Transverse colon (tissue), 4 donors: ENCODE data around the gene MMP1.

Source experiments
- EP300 ChIP-seq: sonication (generic); formaldehyde crosslinking; IDR thresholded peaks from one replicate; pipeline ENCODE4 v1.6.1; 2017; ENCODE audit warnings: antibody characterized with exemption, low read depth
- POLR2A ChIP-seq: fragments of 450-650 bp; IDR thresholded peaks from one replicate; pipeline ENCODE4 v1.6.1; 2016; ENCODE audit warnings: antibody characterized with exemption, mild to moderate bottlenecking, moderate library complexity
- POLR2AphosphoS5 ChIP-seq, 3 donors: sonication (generic); formaldehyde crosslinking; IDR thresholded peaks; one replicate each; pipeline ENCODE4 v1.6.1; 2016; ENCODE audit warnings: antibody characterized with exemption in 3 of 3
- TF ChIP-seq, protein P1 (sequence below), 5 experiments: fragments of 200-600 bp in 3 of 5; fragments of 450-650 bp in 2 of 5; sonication (generic) in 3 of 5; IDR thresholded peaks; 1 replicate in 2 of 5; 2 replicates in 3 of 5; pipeline ENCODE4 v1.5.1; 2016 to 2017; ENCODE audit warnings: antibody characterized with exemption in 5 of 5, inconsistent platforms in 3 of 5, mild to moderate bottlenecking in 2 of 5, moderate library complexity in 1 of 5

- TF ChIP-seq, protein P1, sequence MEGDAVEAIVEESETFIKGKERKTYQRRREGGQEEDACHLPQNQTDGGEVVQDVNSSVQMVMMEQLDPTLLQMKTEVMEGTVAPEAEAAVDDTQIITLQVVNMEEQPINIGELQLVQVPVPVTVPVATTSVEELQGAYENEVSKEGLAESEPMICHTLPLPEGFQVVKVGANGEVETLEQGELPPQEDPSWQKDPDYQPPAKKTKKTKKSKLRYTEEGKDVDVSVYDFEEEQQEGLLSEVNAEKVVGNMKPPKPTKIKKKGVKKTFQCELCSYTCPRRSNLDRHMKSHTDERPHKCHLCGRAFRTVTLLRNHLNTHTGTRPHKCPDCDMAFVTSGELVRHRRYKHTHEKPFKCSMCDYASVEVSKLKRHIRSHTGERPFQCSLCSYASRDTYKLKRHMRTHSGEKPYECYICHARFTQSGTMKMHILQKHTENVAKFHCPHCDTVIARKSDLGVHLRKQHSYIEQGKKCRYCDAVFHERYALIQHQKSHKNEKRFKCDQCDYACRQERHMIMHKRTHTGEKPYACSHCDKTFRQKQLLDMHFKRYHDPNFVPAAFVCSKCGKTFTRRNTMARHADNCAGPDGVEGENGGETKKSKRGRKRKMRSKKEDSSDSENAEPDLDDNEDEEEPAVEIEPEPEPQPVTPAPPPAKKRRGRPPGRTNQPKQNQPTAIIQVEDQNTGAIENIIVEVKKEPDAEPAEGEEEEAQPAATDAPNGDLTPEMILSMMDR (IDR thresholded peaks at IDR 0.05) = no peak
- TF ChIP-seq EP300 = no peak
- TF ChIP-seq POLR2A = no peak
- TF ChIP-seq POLR2AphosphoS5 (IDR thresholded peaks at IDR 0.05) = no peak
Observed at GRCh38 chr11:102829316-102830000, 31.5 kb upstream of the MMP1 start.
